NB4 (cell line): Measurements from ENCODE around the gene LRP11.

Experiments
- CTCF ChIP-seq: IDR thresholded peaks from one replicate; pipeline ENCODE4 v1.5.1; 2012; ENCODE audit warnings: low read depth, low read length
- POLR2A ChIP-seq: IDR thresholded peaks from 2 replicates; pipeline ENCODE4 v1.6.1; 2011; ENCODE audit warnings: mild to moderate bottlenecking; ENCODE audit not compliant: insufficient read length; ENCODE audit errors: extremely low read depth

- TF ChIP-seq POLR2A (no peak), CTCF (no peak)
Measured at GRCh38 chr6:149913540-149914240, 49.5 kb upstream of the LRP11 start.
